ENCODE data around the gene TLE1.

Gene TLE1

DNA sequence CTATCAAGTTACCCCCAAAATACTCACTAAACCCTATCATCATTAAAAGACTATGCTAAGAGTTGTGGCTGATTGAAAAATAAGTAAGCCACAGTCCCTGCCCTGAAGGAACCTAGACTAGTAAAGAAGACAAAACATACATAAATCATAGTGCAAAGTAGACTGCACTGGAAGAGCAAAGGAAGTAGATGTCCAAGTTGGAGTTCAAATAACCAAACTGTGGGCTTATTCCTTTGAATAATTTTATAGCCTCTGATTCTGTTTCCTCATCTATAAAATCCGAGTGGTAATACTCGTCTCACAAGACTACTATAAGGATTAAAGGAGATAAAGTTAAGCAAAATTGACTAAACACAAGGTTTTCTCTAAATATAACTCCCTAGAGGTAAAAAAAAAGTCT, 140.4 kb downstream of the TLE1 start:
- DNase-seq (ENCODE audit: low read depth): no peak
- H3K4me3 ChIP-seq (ENCODE audit: control insufficient read depth, low read depth, low read length): no peak overlapping the region
- no peak for TF ChIP-seq CTCF (conservative IDR thresholded peaks at IDR 0.05; ENCODE audit: control insufficient read depth, insufficient read depth, low read depth, low read length)

- no peak for TF ChIP-seq CTCF (conservative IDR thresholded peaks at IDR 0.05; ENCODE audit: control insufficient read depth, insufficient read depth, low read depth, low read length)
- no peak for DNase-seq (ENCODE audit: low read depth)
These were observed 142.9 kb downstream of the TLE1 start for GRCh38 chr9:81546489-81546888.

DNA sequence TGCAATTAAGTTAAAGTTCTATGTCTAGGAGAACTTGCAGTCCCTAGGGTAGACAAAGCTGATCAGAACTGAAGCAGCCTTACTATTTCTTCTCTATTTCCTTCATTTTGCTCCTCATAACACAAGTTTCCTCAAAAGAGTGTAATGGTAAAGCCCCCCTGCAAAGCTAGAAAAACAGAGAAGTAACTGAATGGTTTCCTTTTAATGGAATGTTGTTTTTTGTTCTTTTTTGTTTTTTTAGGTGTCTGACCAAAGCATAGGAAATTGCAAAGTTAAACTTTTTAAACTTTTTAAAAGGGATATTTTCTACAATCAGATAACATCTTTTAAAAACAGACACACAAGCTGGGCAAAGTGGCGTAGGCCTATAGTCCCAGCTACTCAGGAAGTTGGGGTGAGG, 145.7 kb downstream of the TLE1 start:
- DNase-seq (ENCODE audit: low read depth): no peak

More at GRCh38 chr9:81546489-81546888, 142.9 kb downstream of the TLE1 start:
- H3K4me3 ChIP-seq (ENCODE audit: control insufficient read depth, low read depth, low read length): no peak overlapping the region

GRCh38 chr9:81542118-81542889, 147.0 kb downstream of the TLE1 start:
- H3K4me3 ChIP-seq (ENCODE audit: control insufficient read depth, low read depth, low read length): no peak overlapping the region
- no peak for DNase-seq (ENCODE audit: low read depth)
- no peak for TF ChIP-seq CTCF (conservative IDR thresholded peaks at IDR 0.05; ENCODE audit: control insufficient read depth, insufficient read depth, low read depth, low read length)

More for the DNA sequence above, 145.7 kb downstream of the TLE1 start:
- TF ChIP-seq CTCF (conservative IDR thresholded peaks at IDR 0.05; ENCODE audit: control insufficient read depth, insufficient read depth, low read depth, low read length): no peak
- no peak overlapping the region for H3K4me3 ChIP-seq (ENCODE audit: control insufficient read depth, low read depth, low read length)

- TF ChIP-seq CTCF (conservative IDR thresholded peaks at IDR 0.05; ENCODE audit: control insufficient read depth, insufficient read depth, low read depth, low read length): no peak
- H3K4me3 ChIP-seq (ENCODE audit: control insufficient read depth, low read depth, low read length): no peak overlapping the region
- no peak for DNase-seq (ENCODE audit: low read depth)
These were observed 149.1 kb downstream of the TLE1 start for GRCh38 chr9:81540142-81540710.

- TF ChIP-seq CTCF (conservative IDR thresholded peaks at IDR 0.05; ENCODE audit: control insufficient read depth, insufficient read depth, low read depth, low read length): no peak
- DNase-seq (ENCODE audit: low read depth): no peak
- no peak overlapping the region for H3K4me3 ChIP-seq (ENCODE audit: control insufficient read depth, low read depth, low read length)
These were observed 150.0 kb downstream of the TLE1 start for GRCh38 chr9:81539317-81539716.
